Hematopoietic multipotent progenitor cell treated with erythropoietin and hydrocortisone succinate and interleukin-3 and kit ligand, for 4 days (in vitro differentiated cells): ENCODE results near the gene AIPL1.
A peak's percentile ranks its signal among the peaks of the same experiment; 100 is the strongest.

Source experiments
- DNase-seq: peaks from one replicate; pipeline ENCODE4 v3.0.0-alpha.2; 2015

Gene AIPL1

GRCh38 chr17:6413065-6413464 is 21.9 kb downstream of the AIPL1 start:
- DNase-seq = peak; percentile 77

GRCh38 chr17:6408735-6409134 is 26.2 kb downstream of the AIPL1 start:
- no peak for DNase-seq

GRCh38 chr17:6408276-6408675 is 26.6 kb downstream of the AIPL1 start:
- no peak for DNase-seq

- no peak for DNase-seq
Observed at GRCh38 chr17:6402258-6402657, 32.7 kb downstream of the AIPL1 start.

GRCh38 chr17:6398955-6399354 is 36.0 kb downstream of the AIPL1 start:
- no peak for DNase-seq

- no peak for DNase-seq
Observed at GRCh38 chr17:6394055-6394606, 40.8 kb downstream of the AIPL1 start.

- no peak for DNase-seq
Observed at GRCh38 chr17:6393351-6393952, 41.5 kb downstream of the AIPL1 start.

- DNase-seq = no peak
Observed at GRCh38 chr17:6392609-6393350, 42.1 kb downstream of the AIPL1 start.

GRCh38 chr17:6388416-6388815 is 46.5 kb downstream of the AIPL1 start:
- no peak for DNase-seq

- no peak for DNase-seq
Observed at GRCh38 chr17:6387858-6388257, 47.1 kb downstream of the AIPL1 start.

GRCh38 chr17:6387442-6387841 is 47.5 kb downstream of the AIPL1 start:
- no peak for DNase-seq

GRCh38 chr17:6386041-6386630 is 48.8 kb downstream of the AIPL1 start:
- no peak for DNase-seq

- DNase-seq = no peak
Observed at GRCh38 chr17:6384481-6384880, 50.4 kb downstream of the AIPL1 start.

- no peak for DNase-seq
Observed at GRCh38 chr17:6381526-6382465, 53.1 kb downstream of the AIPL1 start.

- DNase-seq = no peak
Observed at GRCh38 chr17:6380915-6381438, 53.9 kb downstream of the AIPL1 start.

GRCh38 chr17:6377906-6378305 is 57.0 kb downstream of the AIPL1 start:
- DNase-seq = no peak

- no peak for DNase-seq
Observed at GRCh38 chr17:6376931-6377361, 58.0 kb downstream of the AIPL1 start.

GRCh38 chr17:6374761-6375312 is 60.1 kb downstream of the AIPL1 start:
- no peak for DNase-seq

- DNase-seq = no peak
Observed at GRCh38 chr17:6374271-6374691, 60.6 kb downstream of the AIPL1 start.
